C4-2B (cell line): ENCODE measurements around the gene GALNT1.

Source experiments
- CTCF ChIP-seq: fragments of 450-650 bp; conservative IDR thresholded peaks from 2 replicates; pipeline ENCODE4 v1.5.1; 2017; ENCODE audit warnings: mild to moderate bottlenecking
- ZFX ChIP-seq: fragments of 450-650 bp; IDR thresholded peaks from 2 replicates; pipeline ENCODE4 v1.6.1; 2017

GRCh38 chr18:35732636-35733035 lies 151.1 kb downstream of the GALNT1 start:
- TF ChIP-seq CTCF (no peak), ZFX (no peak)
